HG03457 (cell line): ENCODE measurements around the gene MAML3.
"Not testable (repeated sequence)": the region's sequence is repeated elsewhere in the genome, so short reads cannot be mapped to it uniquely, and the experiment has no call there.

Experiments
- ATAC-seq: cut with Tn5 transposase; IDR thresholded peaks from one replicate; pipeline ENCODE4 v1.9.1; 2021; ENCODE audit warnings: moderate number of reproducible peaks; ENCODE audit not compliant: unreplicated experiment

MAML3 gene

DNA sequence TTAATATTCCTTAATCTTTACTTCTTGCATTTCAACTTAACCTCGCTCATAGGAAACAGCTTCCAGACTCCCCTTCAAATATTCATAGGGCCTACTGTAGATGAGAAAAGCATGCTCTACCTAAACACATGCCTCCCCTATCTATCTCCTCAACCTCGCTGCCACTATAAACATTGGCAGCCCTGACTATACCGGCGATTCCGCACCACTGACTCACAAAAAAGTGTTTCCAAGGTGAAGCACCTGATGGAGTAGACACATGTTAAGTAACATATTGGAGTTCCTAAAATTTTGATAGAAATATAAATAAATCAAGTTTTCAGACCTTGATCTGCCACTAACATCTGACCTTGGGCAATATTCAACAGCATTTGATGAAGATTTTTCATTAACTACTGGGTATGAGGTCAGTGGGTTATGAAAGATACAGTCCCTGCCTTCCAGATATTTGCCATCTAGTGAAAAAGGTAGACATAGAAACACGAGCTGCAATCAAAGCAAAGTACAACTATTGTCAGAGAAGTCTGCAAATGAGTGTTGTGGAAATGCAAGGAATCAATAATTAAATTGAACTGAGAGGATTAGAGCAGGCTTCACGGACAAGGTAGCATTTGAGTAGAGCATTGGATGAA is 184.2 kb downstream of the MAML3 start:
- no peak for ATAC-seq

DNA sequence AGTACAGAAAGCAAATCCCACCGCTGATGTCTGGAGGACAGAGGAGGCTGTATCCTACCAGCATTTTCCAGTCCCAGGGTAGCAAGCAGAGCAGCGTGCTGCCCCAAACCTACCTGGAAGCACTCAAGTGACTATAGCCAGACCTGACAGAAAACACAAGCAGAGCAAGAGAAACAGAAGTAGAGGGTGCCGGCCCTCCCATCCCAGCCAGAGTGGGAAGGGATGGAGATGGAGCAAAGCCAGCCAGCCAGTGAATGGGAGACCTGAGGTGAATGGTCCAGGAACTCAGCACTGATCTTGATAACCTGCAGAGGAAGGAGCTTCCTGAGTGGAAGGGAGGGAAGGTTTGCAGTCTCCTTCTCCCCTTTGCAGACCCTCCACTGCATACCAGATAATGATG is 185.2 kb downstream of the MAML3 start:
- ATAC-seq = no peak

DNA sequence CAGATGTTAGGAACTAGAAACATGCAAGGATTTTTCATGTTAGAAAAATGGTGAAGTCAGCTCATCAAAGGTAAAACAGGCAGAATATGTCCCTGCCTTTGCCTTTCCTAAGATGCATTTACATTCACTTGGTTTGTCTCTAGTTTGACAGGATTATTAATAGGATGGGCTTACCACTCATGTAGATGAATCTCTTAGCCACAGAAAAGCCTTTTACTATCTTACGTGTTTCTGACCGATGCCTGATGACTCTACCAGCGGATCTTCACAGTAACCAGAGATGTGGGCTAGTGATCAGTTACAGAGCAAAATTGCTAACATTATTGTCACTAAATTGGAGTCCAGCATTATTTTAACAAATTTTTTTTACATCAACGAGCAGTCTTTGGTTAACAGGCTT is 187.6 kb downstream of the MAML3 start:
- ATAC-seq = no peak

- ATAC-seq = no peak
Measured at GRCh38 chr4:139965789-139966188, 188.2 kb downstream of the MAML3 start.

- no peak for ATAC-seq
Measured at GRCh38 chr4:139963708-139964107, 190.3 kb downstream of the MAML3 start.

GRCh38 chr4:139962130-139962684 is 191.8 kb downstream of the MAML3 start:
- ATAC-seq = no peak

GRCh38 chr4:139961344-139961946 is 192.5 kb downstream of the MAML3 start:
- no peak for ATAC-seq

DNA sequence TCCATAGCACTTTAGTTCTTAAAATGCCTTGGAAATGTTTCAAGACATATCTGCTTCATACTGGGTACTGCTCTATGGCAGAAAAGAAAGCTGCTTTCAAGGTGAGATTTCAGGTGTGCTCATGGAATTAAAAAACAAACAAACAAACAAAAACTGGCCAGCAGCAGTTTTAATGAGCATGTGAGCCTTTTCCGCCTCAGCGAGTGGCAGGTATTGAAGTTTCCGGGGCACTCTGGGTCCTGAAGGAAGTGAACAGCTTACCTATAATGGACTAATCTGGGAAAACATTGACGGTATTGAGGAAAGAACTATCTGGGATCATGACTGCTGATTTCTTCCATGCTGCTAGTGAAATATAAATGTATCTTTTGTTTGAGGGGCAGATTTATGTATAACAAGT is 194.6 kb downstream of the MAML3 start:
- ATAC-seq = no peak

- no peak for ATAC-seq
Measured at GRCh38 chr4:139958739-139959098, 195.3 kb downstream of the MAML3 start.

DNA sequence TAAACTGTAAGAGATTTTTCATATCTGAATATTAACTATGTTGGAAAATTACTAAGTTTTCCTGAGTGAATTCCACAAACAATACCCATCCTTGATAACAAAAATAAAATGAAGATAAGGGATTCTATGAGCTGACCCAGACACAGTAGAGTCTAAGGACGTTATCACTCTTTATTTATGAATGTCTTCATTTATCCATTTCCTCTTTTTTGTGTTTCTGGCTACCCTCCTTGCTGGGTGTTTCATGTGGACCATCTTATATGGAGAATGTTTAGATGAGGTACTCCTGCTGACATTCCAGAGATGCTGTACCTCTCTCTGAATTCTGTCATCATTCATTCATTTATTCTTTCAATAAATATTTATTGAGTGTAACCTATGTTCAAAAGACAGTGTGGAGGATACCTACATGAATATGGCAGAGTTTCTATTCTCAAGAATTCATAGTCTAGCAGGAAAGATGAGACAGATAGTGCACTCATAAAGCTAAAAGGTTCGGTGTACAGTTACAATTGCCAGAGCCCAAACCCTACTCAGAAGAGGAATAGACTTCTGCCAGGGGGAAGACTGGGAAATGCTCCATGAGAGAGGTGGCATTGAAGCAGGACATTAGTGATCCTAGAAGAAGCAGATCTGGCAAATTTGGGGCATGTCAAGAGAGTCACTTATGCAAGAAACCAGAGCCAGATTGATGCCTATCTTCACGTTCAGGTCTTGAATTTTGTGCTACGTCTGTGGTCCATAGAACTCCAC is 195.8 kb downstream of the MAML3 start:
- no peak for ATAC-seq

DNA sequence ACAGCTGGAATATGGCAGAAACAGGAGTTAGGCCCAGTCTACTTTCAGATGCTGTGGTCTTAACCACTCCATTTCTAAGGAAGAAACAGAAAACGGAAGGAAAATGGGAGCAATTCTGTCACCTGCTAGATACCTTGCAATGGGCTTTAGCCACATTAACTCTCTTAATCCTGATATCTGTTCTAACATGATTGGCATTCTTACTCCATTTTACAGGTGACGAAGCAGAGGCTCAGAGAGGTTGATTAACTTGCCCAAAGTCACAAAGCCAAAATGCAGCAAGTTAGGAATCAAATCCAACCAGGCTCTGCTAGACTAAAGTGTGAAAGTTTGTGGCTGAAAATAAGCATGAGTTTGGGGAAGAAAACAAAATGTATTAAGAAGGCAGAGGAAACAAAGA is 196.9 kb downstream of the MAML3 start:
- ATAC-seq = no peak

DNA sequence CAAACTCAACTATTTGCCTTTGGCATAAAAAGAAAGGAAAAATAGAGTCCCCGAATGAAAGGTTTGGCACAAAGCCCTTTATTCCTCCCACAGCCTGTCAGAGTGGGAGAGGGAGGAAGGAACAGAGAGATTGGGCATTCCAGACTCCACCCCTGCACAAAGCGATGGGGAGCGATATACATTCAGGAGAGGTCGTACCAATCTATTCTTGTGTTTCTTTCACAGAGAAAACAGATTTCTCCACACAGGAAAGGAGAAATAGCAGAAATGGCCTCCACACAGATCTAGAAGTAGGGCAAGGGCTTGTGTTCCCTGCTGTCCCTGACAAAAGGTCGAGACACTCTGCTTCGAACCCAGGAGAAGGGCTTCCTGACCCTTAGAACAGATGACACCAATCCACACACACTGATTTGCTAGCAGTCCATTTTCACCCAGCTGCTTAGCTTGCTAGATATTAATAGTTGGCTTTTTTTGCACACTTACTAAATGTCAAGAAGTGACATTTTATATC is 197.4 kb downstream of the MAML3 start:
- no peak for ATAC-seq

- ATAC-seq = no peak
Measured at GRCh38 chr4:139955600-139955999, 198.4 kb downstream of the MAML3 start.

- no peak for ATAC-seq
Measured at GRCh38 chr4:139954512-139954911, 199.5 kb downstream of the MAML3 start.

DNA sequence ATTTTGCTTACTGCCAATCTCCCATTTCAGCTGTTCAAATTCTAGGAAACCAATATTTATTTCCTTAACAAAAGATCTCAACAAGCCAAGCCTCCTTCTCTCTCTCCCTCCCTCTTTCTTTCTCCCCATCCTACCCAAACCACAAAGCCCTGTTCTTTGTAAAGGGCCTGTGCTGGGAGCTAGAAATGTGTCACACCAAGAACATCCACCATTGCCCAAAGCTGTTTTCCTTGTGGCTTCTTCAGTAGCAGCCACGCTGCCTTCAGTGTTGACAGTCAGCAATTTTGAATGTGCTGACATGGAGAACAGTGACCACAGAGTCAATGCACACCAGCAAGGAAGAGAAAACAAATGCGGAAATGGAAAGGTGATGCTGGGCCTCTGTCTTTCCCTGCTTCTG is 203.0 kb downstream of the MAML3 start:
- ATAC-seq = no peak

DNA sequence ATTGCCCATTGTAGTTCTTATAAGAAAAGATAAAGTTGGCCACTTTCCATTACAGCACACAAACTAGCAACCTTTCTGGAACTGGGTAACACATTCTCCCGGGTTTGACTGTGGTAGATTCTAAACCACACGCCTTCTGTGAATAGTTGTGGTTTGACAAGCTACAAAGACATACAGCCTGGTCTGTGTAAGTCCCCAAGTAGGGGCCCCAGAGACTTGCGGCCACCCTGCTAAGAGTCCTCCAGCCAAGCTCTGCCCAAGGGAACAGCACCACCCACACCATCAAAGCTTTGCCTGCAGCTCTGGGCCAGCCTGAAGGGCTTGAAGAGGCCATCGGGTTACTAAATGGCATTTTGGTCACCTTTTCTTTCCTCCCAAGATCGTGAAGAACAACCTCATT is 203.4 kb downstream of the MAML3 start:
- peak; percentile 93 for ATAC-seq

DNA sequence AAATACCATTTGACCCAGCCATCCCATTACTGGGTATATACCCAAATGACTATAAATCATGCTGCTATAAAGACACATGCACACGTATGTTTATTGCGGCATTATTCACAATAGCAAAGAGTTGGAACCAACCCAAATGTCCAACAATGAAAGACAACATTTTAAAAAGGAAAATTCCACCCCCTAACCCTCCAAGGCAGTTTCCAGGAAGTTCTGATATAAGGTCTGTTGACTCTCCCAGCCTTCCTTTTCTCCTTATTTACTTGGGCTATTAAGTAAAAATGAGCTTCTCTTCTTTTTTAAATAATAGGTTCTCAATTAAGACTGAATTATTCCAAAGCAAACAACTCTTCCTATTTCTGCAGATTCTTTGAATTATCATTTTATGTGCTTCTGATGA is 209.1 kb downstream of the MAML3 start:
- ATAC-seq = not testable (repeated sequence)

GRCh38 chr4:139943277-139943676 is 210.7 kb downstream of the MAML3 start:
- no peak for ATAC-seq

- ATAC-seq = no peak
Measured at GRCh38 chr4:139942241-139942640, 211.7 kb downstream of the MAML3 start.

DNA sequence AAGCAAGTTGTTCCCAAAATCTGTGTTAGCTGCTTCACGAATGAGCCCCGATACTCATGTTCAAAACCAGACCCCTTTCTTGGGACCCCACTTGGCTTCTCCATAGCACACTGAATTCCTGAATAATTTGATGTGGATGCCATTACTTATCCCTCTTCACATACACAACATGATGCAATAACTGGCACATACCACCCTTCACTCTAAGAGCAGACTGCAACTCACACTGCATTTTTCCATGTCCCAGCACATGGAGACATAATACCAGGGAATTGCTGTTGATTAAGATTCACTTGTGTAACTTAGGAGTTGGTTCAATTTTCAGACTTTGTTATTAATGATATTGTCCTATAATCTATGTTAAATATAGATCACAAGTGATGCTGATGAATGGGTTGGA is 213.4 kb downstream of the MAML3 start:
- no peak for ATAC-seq

DNA sequence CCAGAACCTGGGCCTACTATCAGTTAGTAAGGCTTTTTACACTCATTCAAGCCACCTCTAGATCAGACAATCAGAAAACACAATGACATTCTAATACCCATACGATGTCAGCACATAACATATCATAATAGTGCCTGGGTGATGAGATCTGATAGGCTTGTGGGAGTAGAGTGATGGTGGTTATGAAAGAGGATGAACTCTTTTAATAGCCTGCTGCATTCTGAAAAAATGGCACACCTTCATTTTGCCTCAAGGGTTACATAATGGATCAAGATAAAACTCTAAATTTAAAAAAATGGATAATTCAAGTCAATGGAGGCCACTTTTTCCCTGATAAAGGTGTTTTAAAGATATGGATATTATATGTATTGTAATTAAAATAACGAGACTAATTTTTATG is 215.6 kb downstream of the MAML3 start:
- no peak for ATAC-seq

DNA sequence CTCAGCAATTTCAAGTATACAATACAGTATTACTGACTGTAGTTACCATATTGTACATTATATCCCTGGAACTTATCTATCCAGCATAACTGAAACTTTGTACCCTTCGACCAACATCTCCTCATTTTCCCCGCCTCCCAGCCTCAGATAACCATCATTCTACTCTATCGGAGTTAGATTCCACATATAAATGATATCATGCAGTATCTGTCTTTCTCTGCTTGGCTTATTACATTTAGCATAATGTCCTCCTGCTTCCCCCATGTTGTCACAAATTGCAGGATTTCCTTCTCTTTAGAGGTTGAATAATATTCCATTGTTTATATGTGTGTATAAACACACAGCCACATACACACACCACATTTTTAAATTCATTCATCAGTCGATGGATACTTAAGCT is 218.1 kb downstream of the MAML3 start:
- ATAC-seq = no peak
